ENCODE data around the gene ARID1B.

ARID1B gene

DNA sequence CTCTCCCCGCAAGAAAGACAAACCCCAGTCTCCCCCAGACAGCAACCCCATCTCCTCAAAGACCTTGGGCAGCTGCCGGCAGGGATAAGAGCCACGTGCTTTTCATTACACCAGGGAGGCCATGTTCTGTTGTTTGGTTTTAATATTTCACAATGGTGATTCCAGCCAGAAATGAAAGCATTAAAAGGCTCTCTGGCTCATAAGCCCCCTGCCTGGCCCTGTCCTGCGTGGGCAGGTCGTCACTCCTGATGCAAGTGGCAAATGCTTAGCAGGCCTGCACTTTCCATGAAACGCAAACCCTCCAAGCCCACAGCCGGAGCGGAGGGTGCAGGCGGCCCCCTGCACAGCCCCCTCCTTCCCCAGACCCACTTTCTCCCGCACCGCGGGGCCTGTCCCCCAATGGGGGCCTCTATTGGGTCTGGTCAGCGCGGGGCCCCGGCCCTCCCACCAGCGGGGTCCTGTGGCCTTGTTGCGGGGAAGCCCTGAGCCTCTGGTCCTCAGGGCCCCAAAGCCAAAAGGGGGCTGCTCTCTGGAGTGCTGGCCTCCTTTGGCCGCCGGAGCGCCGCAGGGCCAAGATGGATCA is 469.0 kb downstream of the ARID1B start:
- DNase-seq (ENCODE audit: low spot score) = no peak

DNA sequence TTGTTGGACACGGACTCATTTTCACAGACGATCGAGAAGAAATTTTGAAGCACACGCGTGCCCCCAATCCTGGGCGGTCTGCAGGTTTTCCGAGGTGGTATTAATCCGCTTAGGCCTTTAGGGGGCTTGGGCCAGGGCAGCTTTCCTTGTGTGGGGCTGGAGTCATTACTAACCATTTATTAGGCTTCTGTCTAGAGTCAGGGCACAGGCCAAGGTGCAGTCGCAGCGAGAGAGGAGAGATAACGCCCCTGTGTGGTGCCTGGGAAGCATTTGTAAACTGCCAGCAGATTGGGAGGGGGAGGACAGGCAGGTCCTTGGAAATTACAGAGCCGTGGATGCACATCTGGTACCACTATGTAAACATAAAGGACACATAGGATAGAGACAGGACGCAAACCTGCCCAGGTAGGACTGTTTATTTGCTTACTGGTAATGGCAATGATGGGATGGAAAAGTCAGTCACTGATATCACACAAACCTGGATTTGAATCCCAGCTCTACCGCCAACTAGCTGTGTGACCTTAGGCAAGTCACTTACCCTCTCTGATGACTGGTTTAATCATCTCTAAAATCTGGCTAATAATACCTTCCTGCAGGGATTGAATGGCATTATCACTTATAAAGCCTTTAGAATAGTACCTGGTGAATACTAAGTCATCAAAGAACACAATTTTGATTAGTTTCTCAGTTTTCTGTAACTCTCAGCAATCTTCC is 469.8 kb downstream of the ARID1B start:
- no peak for DNase-seq (ENCODE audit: low spot score)

DNA sequence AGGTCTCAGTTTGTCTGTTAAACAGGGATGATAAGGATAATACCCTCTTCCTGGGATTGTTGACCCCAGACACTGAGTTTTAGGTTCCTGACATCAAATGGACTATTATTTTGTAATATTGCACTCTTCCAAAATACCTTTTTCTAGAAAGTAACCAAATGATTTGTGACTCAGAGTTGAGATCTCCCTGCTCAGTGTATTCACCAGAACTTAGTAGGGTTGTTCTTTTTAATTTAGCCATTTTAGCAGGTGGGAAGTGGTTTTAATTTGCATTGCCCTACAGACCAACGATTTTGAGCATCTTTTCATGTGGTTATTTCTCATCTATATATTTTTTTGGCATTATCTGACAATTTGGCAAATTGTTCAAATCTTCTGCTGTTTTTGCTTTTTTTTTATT is 471.1 kb downstream of the ARID1B start:
- DNase-seq (ENCODE audit: low spot score) = no peak

DNA sequence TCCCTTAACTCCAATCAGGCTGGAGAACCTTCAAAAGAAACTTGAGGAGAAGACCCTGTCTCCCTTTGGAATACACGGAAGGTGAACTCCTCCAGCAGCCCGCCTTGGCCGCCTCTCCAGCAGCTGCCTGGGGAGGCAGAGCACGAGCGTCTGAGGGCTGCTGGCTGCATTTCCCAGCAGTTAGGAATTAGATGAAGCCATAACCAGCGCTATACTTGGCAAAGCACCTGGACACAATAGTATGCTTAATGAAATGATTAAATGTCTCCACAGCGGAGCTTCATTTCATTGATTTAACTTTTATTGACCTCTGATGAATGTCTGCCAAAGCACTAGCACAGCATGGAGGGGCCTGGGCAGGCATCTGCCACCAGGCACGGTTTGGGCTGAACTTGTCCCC is 472.6 kb downstream of the ARID1B start:
- no peak for DNase-seq (ENCODE audit: low spot score)

DNA sequence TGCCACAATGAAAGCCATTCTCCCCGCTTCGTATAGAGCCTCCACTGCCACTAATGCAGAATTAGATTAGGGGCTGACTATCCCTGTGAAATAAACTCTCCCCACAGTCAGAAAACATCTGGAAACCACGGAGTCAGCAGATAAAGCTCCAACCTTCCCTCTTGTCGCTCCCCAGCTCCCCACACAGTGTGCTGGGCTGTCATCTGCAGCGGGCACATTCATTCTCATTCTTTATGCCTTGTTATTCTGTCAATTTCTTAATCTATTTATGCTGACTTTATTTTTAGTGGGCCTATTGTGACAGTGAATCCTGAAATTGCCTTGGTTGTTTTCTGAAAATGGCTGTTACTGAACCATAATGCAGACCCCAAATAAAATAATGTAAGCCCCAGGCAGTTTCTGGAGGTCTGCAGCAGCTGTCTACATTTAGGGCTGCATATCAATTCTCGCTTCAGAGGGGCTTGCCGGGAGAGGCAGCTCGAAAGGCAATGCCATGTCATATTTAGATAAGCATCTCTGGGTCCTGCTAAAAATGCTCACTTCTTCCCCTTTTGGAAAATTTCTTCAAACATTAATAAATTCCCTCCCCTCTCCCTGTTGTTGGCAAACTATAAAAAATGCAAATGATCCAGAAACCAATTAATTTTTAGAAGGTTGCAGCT is 474.5 kb downstream of the ARID1B start:
- no peak for DNase-seq (ENCODE audit: low spot score)

DNA sequence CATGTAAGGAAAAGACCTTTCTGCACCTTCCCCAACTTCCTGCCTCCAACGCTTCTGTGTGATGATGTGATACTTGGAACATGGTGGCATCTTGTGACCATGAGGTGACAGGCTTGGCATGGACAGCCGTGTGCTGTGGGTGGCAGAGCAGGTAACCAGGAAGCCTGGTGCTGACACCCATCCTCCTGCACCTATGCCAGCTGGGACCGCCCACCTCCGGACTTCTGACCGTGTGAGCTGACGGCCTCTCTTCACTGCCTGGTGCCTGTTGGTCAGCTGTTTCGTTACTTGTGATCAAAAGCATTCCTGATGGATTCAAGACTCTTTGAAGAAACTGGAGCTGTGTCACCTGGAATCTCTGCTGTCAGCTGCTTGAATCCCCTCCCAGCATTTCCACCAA is 475.8 kb downstream of the ARID1B start:
- no peak for DNase-seq (ENCODE audit: low spot score)

DNA sequence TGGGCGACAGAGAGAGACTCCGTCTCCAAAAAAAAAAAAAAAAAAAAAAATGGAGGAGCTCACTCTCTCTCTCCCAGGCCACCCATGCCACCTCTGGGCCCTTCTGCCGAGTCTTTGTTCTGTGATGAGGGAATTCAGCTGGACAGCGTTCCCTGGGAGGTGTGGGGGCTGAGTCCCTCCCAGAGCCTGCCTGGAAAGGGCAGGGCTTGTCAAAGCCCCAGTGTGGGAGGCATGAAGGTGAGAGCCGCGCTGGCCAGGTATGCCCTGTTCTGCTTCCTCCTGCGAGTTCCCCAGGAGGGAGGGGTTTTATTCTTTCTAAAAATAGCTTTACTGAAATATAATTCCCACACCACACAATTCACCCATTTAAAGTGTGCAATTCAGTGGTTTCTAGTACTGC is 476.5 kb downstream of the ARID1B start:
- no peak for DNase-seq (ENCODE audit: low spot score)

DNA sequence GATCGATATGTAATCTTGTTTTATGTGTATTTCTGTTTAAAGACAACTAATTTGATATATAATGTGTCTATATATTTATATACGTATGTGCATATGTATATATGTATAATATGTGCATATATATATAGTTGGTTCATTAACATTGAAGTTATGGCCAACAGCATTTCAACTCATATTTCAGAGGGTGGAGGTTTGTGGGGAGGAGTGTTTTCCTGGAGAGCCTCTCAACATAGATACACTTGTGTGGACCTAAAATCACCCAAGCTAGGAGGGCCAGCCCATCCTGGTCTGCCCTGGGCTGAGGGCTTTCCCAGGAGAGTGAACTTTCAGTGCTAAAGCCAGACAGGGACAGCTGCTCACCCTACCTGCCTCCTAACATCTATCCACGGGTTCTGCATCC is 477.4 kb downstream of the ARID1B start:
- no peak for DNase-seq (ENCODE audit: low spot score)

DNA sequence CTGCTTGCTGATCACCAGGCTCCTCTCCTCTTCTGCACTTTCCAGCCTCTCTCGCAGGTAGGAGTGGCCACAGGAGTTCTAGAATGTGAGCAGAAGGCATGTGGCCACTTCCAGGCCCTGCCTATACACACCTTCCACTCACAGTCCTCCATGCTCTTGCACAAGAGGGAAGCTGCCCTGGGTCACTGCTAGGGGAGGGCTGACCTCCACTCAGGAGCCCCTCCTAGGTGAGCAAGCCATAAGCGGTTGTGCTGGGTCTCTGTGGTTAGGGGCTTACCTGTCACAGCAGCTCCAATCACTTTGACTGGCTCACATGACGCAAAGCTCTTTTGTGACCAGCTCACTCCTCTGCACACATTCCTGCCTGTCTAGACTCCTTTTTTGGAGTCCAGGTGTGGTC is 477.9 kb downstream of the ARID1B start:
- DNase-seq (ENCODE audit: low spot score) = no peak

DNA sequence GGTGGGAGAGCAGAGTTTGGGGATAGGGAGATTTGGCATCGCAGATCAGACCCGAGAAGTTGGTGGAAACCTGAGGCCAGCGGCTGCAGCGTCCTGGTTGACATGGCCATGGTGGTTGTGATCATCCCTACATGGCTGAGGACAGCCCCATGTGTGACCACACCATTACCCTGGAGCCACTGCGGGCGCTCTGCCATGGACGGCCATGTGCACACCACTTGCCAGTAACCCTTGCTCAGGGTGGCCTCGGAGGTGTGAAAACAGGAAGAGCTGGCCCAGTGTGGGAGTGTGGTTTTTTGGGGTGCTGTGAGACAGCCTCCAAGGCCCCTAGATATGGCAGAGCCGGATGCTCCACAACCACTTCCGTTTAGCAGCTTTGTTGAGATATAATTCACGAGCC is 481.7 kb downstream of the ARID1B start:
- peak; percentile 15 for DNase-seq (ENCODE audit: low spot score)

DNA sequence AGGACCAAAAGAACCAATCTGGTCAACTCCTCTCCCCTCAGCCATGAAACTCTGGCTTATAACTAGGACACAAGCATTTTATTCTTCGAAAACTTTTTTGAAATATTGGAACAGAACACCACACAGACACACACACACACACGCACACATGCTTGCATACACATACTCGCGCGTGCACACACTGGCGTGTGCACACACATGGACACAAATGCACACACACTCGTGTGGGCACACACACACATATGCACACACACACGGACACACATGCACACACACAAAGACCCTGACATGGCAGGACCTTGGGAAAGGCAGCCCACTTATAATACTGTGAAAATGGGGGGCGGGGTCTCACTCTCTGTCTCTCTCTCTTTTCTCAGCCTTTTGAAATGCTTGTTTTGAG is 482.3 kb downstream of the ARID1B start:
- DNase-seq (ENCODE audit: low spot score) = no peak
